Measurements from ENCODE around the gene LRRC56. TPM values are rescaled to one million over a fixed set of nuclear protein-coding genes. Genes with fewer than 3 reads are reported as not detected.

The LRRC56 gene
- polyA plus RNA-seq, 3 donors: 0.09 to 0.68 TPM; not detected in 1

DNA sequence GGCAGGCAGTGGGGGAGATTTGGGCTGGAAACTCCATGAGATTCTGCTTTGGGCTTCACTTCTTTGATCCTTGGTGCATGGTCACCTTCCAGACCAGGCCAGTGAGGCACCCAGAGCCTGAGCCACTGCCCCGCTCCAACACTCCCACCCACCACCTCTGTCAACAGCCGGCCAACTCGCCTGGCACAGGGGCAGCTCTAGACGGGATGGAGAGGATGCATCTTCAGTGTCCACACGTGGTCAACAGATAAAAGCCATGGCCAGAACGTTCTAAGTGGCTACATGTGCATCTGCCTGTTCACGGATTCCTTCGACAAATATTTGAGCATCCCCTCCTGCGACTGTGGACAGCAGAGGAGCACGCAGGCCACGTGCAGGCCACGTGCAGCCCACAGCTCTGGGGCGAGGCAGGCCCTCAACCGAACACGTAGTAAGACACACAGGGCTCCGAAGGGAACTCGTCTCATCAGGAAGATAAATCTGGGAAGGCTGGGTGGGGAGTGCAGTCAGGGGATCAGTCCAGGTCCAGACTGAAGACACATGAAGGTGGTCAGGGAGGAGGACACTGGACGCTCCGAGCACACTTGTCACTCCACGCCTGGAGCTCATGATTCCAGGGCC, 1.2 kb downstream of the LRRC56 start:
- no peaks in the 10 kb centered on the region for H3K9me3 ChIP-seq (replicated peaks in 1 of 2; ENCODE audit: control insufficient read depth in 1 of 2, insufficient read depth in 1 of 2, low read length in 2 of 2)
- Mint-ChIP-seq H3K9me3 (peaks cover 0 to 4% (median 0%) of the 10 kb centered on the region in 7 donors), H3K4me1 (peaks cover 11% of the 10 kb centered on the region), H3K27ac (no peak overlapping the region), H3K27me3 (ENCODE audit: low read depth in 3 of 3) (peaks cover 15 to 40% (median 26%) of the 10 kb centered on the region in 3 donors), H3K4me3 (no peak overlapping the region), H3K36me3 (peaks cover 0 to 2% of the 10 kb centered on the region in 2 donors)
- H3K27me3 ChIP-seq (ENCODE audit: control insufficient read depth in 2 of 2, insufficient read depth in 2 of 2, low read length in 2 of 2): peaks cover 0 to 27% of the 10 kb centered on the region in 2 donors
- no peak overlapping the region for H2AFZ ChIP-seq (ENCODE audit: insufficient read depth, low read depth, low read length, poor library complexity, severe bottlenecking)
- H3K4me1 ChIP-seq (ENCODE audit: control insufficient read depth in 1 of 2, insufficient read depth in 2 of 2, low read length in 2 of 2): peaks cover 33 to 37% of the 10 kb centered on the region in 2 donors
- WGBS (ENCODE audit: insufficient coverage): 92% methylated on average over 18 of the region's 20 CpGs
- H3K4me3 ChIP-seq (replicated peaks in 1 of 3; ENCODE audit: low read depth in 2 of 3, low read length in 3 of 3): no peak overlapping the region
- intact Hi-C loops (cut with micrococcal nuclease): no loop called here
- no peak overlapping the region for H3K4me2 ChIP-seq (replicated peaks; ENCODE audit: extremely low read depth, low read length, poor library complexity, severe bottlenecking)
- H3K79me2 ChIP-seq (ENCODE audit: insufficient read depth, low read length): peaks cover 12% of the 10 kb centered on the region
- TF ChIP-seq, protein P1, sequence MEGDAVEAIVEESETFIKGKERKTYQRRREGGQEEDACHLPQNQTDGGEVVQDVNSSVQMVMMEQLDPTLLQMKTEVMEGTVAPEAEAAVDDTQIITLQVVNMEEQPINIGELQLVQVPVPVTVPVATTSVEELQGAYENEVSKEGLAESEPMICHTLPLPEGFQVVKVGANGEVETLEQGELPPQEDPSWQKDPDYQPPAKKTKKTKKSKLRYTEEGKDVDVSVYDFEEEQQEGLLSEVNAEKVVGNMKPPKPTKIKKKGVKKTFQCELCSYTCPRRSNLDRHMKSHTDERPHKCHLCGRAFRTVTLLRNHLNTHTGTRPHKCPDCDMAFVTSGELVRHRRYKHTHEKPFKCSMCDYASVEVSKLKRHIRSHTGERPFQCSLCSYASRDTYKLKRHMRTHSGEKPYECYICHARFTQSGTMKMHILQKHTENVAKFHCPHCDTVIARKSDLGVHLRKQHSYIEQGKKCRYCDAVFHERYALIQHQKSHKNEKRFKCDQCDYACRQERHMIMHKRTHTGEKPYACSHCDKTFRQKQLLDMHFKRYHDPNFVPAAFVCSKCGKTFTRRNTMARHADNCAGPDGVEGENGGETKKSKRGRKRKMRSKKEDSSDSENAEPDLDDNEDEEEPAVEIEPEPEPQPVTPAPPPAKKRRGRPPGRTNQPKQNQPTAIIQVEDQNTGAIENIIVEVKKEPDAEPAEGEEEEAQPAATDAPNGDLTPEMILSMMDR (IDR thresholded peaks at IDR 0.05): no peak
- peaks cover 0 to under 1% of the 10 kb centered on the region in 2 donors for H3K36me3 ChIP-seq (replicated peaks in 1 of 2; ENCODE audit: control insufficient read depth in 1 of 2, insufficient read depth in 2 of 2, low read length in 2 of 2)
- H3K9ac ChIP-seq (ENCODE audit: insufficient read depth, low read length, poor library complexity, severe bottlenecking): no peak overlapping the region
- peaks cover 13% of the 10 kb centered on the region for H4K20me1 ChIP-seq (ENCODE audit: insufficient read depth, low read length)
- no peak overlapping the region for H3K27ac ChIP-seq (ENCODE audit: low read depth in 1 of 2, low read length in 2 of 2)
- no peak for DNase-seq

DNA sequence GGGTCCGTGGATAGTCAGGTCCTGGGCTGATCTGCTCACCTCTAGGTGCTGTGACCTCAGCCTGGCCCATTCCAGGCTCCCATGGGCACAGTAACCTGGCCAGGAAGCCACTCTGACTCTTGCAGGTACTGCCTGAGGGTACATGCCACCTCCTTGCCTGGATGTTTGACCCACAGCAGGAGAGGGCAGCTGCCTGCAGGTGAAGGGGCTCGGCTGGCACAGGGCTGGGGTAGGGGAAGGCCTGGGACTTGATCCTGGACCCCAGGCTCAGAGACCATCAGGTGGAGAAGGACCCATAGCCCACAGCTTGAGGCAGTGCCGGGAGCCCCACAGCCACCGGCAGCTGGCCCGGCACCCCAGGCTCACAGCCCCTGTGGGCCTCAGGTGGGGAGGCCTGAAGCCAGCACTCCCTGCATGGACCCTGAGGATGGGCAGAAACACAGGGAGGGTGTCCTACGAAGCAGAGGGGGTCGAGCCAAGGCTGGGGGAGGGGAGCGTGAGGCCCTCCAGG, 2.7 kb downstream of the LRRC56 start:
- intact Hi-C loops (cut with micrococcal nuclease): no loop called here
- Histone ChIP-seq H2AFZ (ENCODE audit: insufficient read depth, low read depth, low read length, poor library complexity, severe bottlenecking) (no peak overlapping the region), H3K4me3 (replicated peaks in 1 of 3; ENCODE audit: low read depth in 2 of 3, low read length in 3 of 3) (no peak overlapping the region), H3K27ac (ENCODE audit: low read depth in 1 of 2, low read length in 2 of 2) (no peak overlapping the region), H3K4me2 (replicated peaks; ENCODE audit: extremely low read depth, low read length, poor library complexity, severe bottlenecking) (no peak overlapping the region), H3K36me3 (replicated peaks in 1 of 2; ENCODE audit: control insufficient read depth in 1 of 2, insufficient read depth in 2 of 2, low read length in 2 of 2) (no peaks in the 10 kb centered on the region), H3K27me3 (ENCODE audit: control insufficient read depth in 2 of 2, insufficient read depth in 2 of 2, low read length in 2 of 2) (peaks cover 0 to 27% of the 10 kb centered on the region in 2 donors), H4K20me1 (ENCODE audit: insufficient read depth, low read length) (no peaks in the 10 kb centered on the region), H3K79me2 (ENCODE audit: insufficient read depth, low read length) (no peaks in the 10 kb centered on the region), H3K9ac (ENCODE audit: insufficient read depth, low read length, poor library complexity, severe bottlenecking) (no peak overlapping the region), H3K9me3 (replicated peaks in 1 of 2; ENCODE audit: control insufficient read depth in 1 of 2, insufficient read depth in 1 of 2, low read length in 2 of 2) (no peaks in the 10 kb centered on the region), H3K4me1 (ENCODE audit: control insufficient read depth in 1 of 2, insufficient read depth in 2 of 2, low read length in 2 of 2) (peaks cover 22 to 25% of the 10 kb centered on the region in 2 donors)
- Mint-ChIP-seq H3K27me3 (ENCODE audit: low read depth in 3 of 3) (peaks cover 15 to 40% (median 26%) of the 10 kb centered on the region in 3 donors), H3K4me1 (peaks cover 9% of the 10 kb centered on the region), H3K36me3 (no peaks in the 10 kb centered on the region), H3K4me3 (no peak overlapping the region), H3K9me3 (peaks cover 0 to 4% (median 0%) of the 10 kb centered on the region in 7 donors), H3K27ac (no peak overlapping the region)
- no peak for DNase-seq
- WGBS (ENCODE audit: insufficient coverage): 94% methylated on average over 6 of the region's 8 CpGs
- TF ChIP-seq, protein P1 (IDR thresholded peaks at IDR 0.05): no peak
